Measurements from ENCODE around the gene SLC25A42.
"Not testable (repeated sequence)": the region's sequence is repeated elsewhere in the genome, so short reads cannot be mapped to it uniquely, and the experiment has no call there.

The SLC25A42 gene

GRCh38 chr19:19063183-19064097 lies at the start of gene SLC25A42:
TSS of gene SLC25A42 (plus strand) at chr19:19063994. CDS start at chr19:19096125, 32,131 bp downstream.
- peak; percentile 95 for DNase-seq

- no peak for DNase-seq
These were observed 42.7 kb upstream of the SLC25A42 start for GRCh38 chr19:19021115-19021514.

GRCh38 chr19:19022380-19022961 lies 41.3 kb upstream of the SLC25A42 start:
- DNase-seq: no peak

GRCh38 chr19:19023376-19023775 lies 40.4 kb upstream of the SLC25A42 start:
- not testable (repeated sequence) for DNase-seq

GRCh38 chr19:19025861-19026260 lies 37.9 kb upstream of the SLC25A42 start:
- no peak for DNase-seq

- no peak for DNase-seq
These were observed 37.4 kb upstream of the SLC25A42 start for GRCh38 chr19:19026299-19026971.

- DNase-seq: no peak
These were observed 36.6 kb upstream of the SLC25A42 start for GRCh38 chr19:19027228-19027627.

- DNase-seq: no peak
These were observed 35.3 kb upstream of the SLC25A42 start for GRCh38 chr19:19028526-19028925.

GRCh38 chr19:19031891-19032290 lies 31.9 kb upstream of the SLC25A42 start:
- DNase-seq: no peak

GRCh38 chr19:19032420-19033175 lies 31.2 kb upstream of the SLC25A42 start:
- peak; percentile 83 for DNase-seq

GRCh38 chr19:19033176-19033425 lies 30.7 kb upstream of the SLC25A42 start:
- no peak for DNase-seq

GRCh38 chr19:19033426-19034203 lies 30.2 kb upstream of the SLC25A42 start, which contains the start of the genes ARMC6 and SUGP2:
TSS of gene ARMC6 (plus strand) at chr19:19033603. CDS start at chr19:19034210, 607 bp downstream.
TSS of gene SUGP2 (minus strand) at chr19:19033517. CDS start at chr19:19031071, 2,446 bp downstream.
- peak; percentile 58 for DNase-seq

- DNase-seq: peak; percentile 45
These were observed 29.6 kb upstream of the SLC25A42 start for GRCh38 chr19:19034204-19034624.

- DNase-seq: no peak
These were observed 23.9 kb upstream of the SLC25A42 start for GRCh38 chr19:19039901-19040300.

- DNase-seq: no peak
These were observed 23.4 kb upstream of the SLC25A42 start for GRCh38 chr19:19040417-19040816.

GRCh38 chr19:19042732-19043280 lies 21.0 kb upstream of the SLC25A42 start:
- no peak for DNase-seq

GRCh38 chr19:19043481-19043880 lies 20.3 kb upstream of the SLC25A42 start:
- DNase-seq: no peak

- DNase-seq: no peak
These were observed 19.9 kb upstream of the SLC25A42 start for GRCh38 chr19:19043881-19044280.

GRCh38 chr19:19049406-19049805 lies 14.4 kb upstream of the SLC25A42 start:
- DNase-seq: no peak

- DNase-seq: no peak
These were observed 13.7 kb upstream of the SLC25A42 start for GRCh38 chr19:19050104-19050503.

GRCh38 chr19:19050731-19051130 lies 13.1 kb upstream of the SLC25A42 start:
- DNase-seq: no peak

Measured in NCI-H2107 (cell line).